Measurements from ENCODE around the gene SLC35A1.

GRCh38 chr6:87540539-87540938 lies 67.8 kb downstream of the SLC35A1 start:
- TF ChIP-seq CTCF (IDR thresholded peaks at IDR 0.05; ENCODE audit: insufficient read depth, low read length, poor library complexity, severe bottlenecking) (no peak), EZH2phosphoT487 (conservative IDR thresholded peaks at IDR 0.05; ENCODE audit: low read length) (no peak)
